ENCODE data around the gene NTN3. TPM values are rescaled to one million over a fixed set of nuclear protein-coding genes. Genes with fewer than 3 reads are reported as not detected.

NTN3 gene
- total and polyA plus RNA-seq, 2 of the 4 experiments (the other 2 are of a cell fraction), result 0.18 to 0.38 TPM

DNA sequence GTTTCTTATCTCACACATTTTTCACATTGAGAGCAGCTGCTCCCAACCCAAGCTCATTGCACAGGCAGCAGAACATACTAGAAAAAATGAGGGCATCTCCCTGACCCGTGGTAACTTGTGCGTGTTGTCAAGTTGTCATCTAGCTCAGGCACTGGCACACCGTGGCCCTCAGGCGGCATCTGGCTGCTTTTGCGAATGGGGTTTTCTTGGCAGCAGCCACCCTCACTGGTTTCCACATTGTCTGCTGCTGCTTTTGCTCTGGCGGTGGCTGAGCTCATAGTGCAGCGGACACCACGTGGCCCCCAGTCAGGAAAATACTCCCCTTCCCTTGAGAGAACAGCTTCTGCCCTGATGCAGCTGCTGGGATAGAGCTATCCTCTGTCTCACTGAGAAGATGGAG is 20.6 kb upstream of the NTN3 start:
- CTCF ChIA-PET, result no interaction called here
- Histone ChIP-seq H3K4me2 (ENCODE audit: low read depth, low read length) (no peak overlapping the region), H3K4me3 (ENCODE audit: insufficient read depth, low read depth, low read length) (no peak overlapping the region), H4K91ac (ENCODE audit: insufficient read depth, low read depth, low read length) (no peak overlapping the region), H4K5ac (ENCODE audit: low read depth, low read length) (no peak overlapping the region), H3K27me3 (ENCODE audit: control insufficient read depth, insufficient read depth, low read length) (no peaks in the 10 kb centered on the region), H3K9ac (ENCODE audit: low read depth, low read length) (no peak overlapping the region), H2BK120ac (ENCODE audit: low read depth, low read length) (no peak overlapping the region), H3K14ac (replicated peaks; ENCODE audit: low read depth, low read length) (no peak overlapping the region), H3K4ac (ENCODE audit: low read depth, low read length) (no peak overlapping the region), H4K20me1 (ENCODE audit: insufficient read depth, low read length) (peaks cover 24% of the 10 kb centered on the region), H4K8ac (ENCODE audit: low read depth in 2 of 2, low read length in 2 of 2) (no peak overlapping the region), H2BK5ac (ENCODE audit: low read depth, low read length, poor library complexity, severe bottlenecking) (no peak overlapping the region), H2BK20ac (ENCODE audit: low read depth, low read length) (no peak overlapping the region), H3K36me3 (ENCODE audit: control insufficient read depth, insufficient read depth, low read length) (peaks cover 36% of the 10 kb centered on the region), H2AK5ac (ENCODE audit: low read depth, low read length) (no peak overlapping the region), H3K4me1 (ENCODE audit: control insufficient read depth, insufficient read depth, low read length) (peaks cover 5% of the 10 kb centered on the region), H2BK15ac (ENCODE audit: low read depth, low read length) (no peak overlapping the region), H3K56ac (ENCODE audit: extremely low read depth, insufficient read depth, low read length) (no peak overlapping the region), H3K9me3 (ENCODE audit: control insufficient read depth, insufficient read depth, low read length) (no peaks in the 10 kb centered on the region), H3K79me1 (ENCODE audit: low read depth in 1 of 2, low read length in 2 of 2) (peaks cover 11 to 59% of the 10 kb centered on the region in 2 experiments), H3K18ac (ENCODE audit: low read depth, low read length) (no peak overlapping the region), H2AK9ac (replicated peaks; ENCODE audit: low read depth, low read length, poor library complexity) (no peak overlapping the region), H2AFZ (replicated peaks; ENCODE audit: low read length, poor library complexity) (no peak overlapping the region), H3K27ac (ENCODE audit: insufficient read depth, low read length) (no peak overlapping the region), H3K9me1 (ENCODE audit: insufficient read depth, low read length) (peaks cover 20% of the 10 kb centered on the region), H3K23ac (ENCODE audit: low read depth, low read length) (no peak overlapping the region)
- in situ Hi-C loops (cut with MboI; ENCODE audit: low sequenced_read_pairs) (no loop called here), intact Hi-C loops (cut with micrococcal nuclease) (no loop called here), dilution Hi-C loops (cut with HindIII; ENCODE audit: low sequenced_read_pairs, unreplicated experiment) (no loop called here)
- TF ChIP-seq FOS (IDR thresholded peaks at IDR 0.05; ENCODE audit: low read depth, low read length) (no peak), RFX5 (IDR thresholded peaks at IDR 0.05; ENCODE audit: low read depth, low read length) (no peak), MAZ (IDR thresholded peaks at IDR 0.05; ENCODE audit: borderline replicate concordance, low read depth, low read length) (no peak), CHD1 (IDR thresholded peaks at IDR 0.05; ENCODE audit: low read depth, low read length) (no peak), RAD21 (IDR thresholded peaks at IDR 0.05; ENCODE audit: low read length) (no peak), CEBPB (IDR thresholded peaks at IDR 0.05; ENCODE audit: low read depth, low read length) (no peak), POLR2A (IDR thresholded peaks at IDR 0.05; ENCODE audit: low read depth, low read length) (no peak), BHLHE40 (IDR thresholded peaks at IDR 0.05; ENCODE audit: low read depth, low read length) (no peak)
- TF ChIP-seq, protein P1, sequence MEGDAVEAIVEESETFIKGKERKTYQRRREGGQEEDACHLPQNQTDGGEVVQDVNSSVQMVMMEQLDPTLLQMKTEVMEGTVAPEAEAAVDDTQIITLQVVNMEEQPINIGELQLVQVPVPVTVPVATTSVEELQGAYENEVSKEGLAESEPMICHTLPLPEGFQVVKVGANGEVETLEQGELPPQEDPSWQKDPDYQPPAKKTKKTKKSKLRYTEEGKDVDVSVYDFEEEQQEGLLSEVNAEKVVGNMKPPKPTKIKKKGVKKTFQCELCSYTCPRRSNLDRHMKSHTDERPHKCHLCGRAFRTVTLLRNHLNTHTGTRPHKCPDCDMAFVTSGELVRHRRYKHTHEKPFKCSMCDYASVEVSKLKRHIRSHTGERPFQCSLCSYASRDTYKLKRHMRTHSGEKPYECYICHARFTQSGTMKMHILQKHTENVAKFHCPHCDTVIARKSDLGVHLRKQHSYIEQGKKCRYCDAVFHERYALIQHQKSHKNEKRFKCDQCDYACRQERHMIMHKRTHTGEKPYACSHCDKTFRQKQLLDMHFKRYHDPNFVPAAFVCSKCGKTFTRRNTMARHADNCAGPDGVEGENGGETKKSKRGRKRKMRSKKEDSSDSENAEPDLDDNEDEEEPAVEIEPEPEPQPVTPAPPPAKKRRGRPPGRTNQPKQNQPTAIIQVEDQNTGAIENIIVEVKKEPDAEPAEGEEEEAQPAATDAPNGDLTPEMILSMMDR (conservative IDR thresholded peaks at IDR 0.05; ENCODE audit: low read depth, low read length), result no peak
- TF ChIP-seq, protein P2, sequence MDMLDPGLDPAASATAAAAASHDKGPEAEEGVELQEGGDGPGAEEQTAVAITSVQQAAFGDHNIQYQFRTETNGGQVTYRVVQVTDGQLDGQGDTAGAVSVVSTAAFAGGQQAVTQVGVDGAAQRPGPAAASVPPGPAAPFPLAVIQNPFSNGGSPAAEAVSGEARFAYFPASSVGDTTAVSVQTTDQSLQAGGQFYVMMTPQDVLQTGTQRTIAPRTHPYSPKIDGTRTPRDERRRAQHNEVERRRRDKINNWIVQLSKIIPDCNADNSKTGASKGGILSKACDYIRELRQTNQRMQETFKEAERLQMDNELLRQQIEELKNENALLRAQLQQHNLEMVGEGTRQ (IDR thresholded peaks at IDR 0.05; ENCODE audit: low read depth, low read length), result no peak
- WGBS, 2 experiments (ENCODE audit: extremely low coverage in 2 of 2, insufficient read length in 1 of 2), result 92% methylated on average over 7 of the region's 8 CpGs; no CpG with 5 or more reads in 1 of the 2 experiments
- DNase-seq (no peak), ATAC-seq (ENCODE audit: low read depth) (no peak)
- no TSS peak for BruUV-seq (replicated peaks)
- POLR2A ChIA-PET (ENCODE audit: unreplicated experiment), result no interaction called here

All from IMR-90 (cell line).